ENCODE data around the gene S100PBP.
A peak's percentile ranks its signal among the peaks of the same experiment; 100 is the strongest.

Gene S100PBP

GRCh38 chr1:32817159-32817814, at the start of gene S100PBP, which contains the start of gene YARS1:
Gene S100PBP (plus strand): TSS chr1:32817653. CDS start chr1:32826100, 8,447 bp downstream.
Gene YARS1 (minus strand): TSS chr1:32817358. CDS start chr1:32817244, 114 bp downstream.
- Histone ChIP-seq H3K4me1 (ENCODE audit: insufficient read depth, low read length) (peaks cover 12% of the 10 kb centered on the region), H3K4me3 (ENCODE audit: low read length) (peak within 1 kb of the TSS; percentile 97), H3K27me3 (ENCODE audit: insufficient read depth, low read length) (no peaks in the 10 kb centered on the region), H2AFZ (ENCODE audit: low read depth, low read length) (peak within 1 kb of the TSS; percentile 55), H3K36me3 (ENCODE audit: insufficient read depth, low read length) (peaks cover 5% of the 10 kb centered on the region), H3K9me3 (ENCODE audit: low read length) (no peaks in the 10 kb centered on the region)

GRCh38 chr1:32768110-32768850, 49.2 kb upstream of the S100PBP start:
- Histone ChIP-seq H3K9me3 (ENCODE audit: low read length) (no peaks in the 10 kb centered on the region), H2AFZ (ENCODE audit: low read depth, low read length) (no peak overlapping the region), H3K27me3 (ENCODE audit: insufficient read depth, low read length) (no peaks in the 10 kb centered on the region), H3K4me1 (ENCODE audit: insufficient read depth, low read length) (peaks cover 12% of the 10 kb centered on the region), H3K4me3 (ENCODE audit: low read length) (no peak overlapping the region), H3K36me3 (ENCODE audit: insufficient read depth, low read length) (peaks cover 18% of the 10 kb centered on the region)

DNA sequence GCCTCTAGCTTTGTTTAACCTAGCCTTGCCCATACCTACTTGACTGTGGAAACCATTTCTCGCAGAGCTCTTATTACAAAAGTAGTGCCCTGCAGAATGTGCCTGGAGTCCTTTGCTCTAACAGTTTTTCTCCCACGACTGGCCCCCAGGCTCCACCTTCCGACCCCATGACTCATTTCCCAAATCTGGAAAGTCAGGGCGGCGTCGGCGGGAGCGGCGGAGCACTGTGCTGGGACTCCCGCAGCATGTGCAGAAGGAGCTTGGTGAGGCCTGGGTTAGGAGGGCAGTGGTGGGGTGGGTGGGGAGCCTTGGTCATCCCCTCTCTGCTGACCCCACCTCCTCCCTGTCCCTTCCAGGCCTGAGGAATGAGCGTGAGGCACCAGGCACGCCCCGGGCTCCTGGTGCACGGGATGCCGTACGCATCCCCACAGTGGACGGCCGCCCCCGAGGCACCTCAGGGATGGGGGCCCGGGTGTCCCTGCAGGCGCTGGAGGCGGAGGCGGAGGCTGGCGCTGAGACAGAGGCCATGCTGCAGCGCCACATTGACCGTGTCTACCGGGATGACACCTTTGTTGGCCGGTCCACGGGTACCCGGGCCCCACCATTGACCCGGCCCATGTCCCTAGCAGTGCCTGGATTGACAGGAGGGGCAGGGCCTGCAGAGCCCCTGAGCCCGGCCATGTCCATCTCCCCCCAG, 47.8 kb upstream of the S100PBP start:
- Histone ChIP-seq H3K36me3 (ENCODE audit: insufficient read depth, low read length) (peaks cover 31% of the 10 kb centered on the region), H2AFZ (ENCODE audit: low read depth, low read length) (no peak overlapping the region), H3K4me3 (ENCODE audit: low read length) (no peak overlapping the region), H3K27me3 (ENCODE audit: insufficient read depth, low read length) (no peaks in the 10 kb centered on the region), H3K4me1 (ENCODE audit: insufficient read depth, low read length) (peaks cover 12% of the 10 kb centered on the region), H3K9me3 (ENCODE audit: low read length) (no peaks in the 10 kb centered on the region)

GRCh38 chr1:32770221-32770731, 47.2 kb upstream of the S100PBP start:
- Histone ChIP-seq H3K27me3 (ENCODE audit: insufficient read depth, low read length) (no peaks in the 10 kb centered on the region), H3K4me1 (ENCODE audit: insufficient read depth, low read length) (peaks cover 12% of the 10 kb centered on the region), H3K4me3 (ENCODE audit: low read length) (no peak overlapping the region), H3K9me3 (ENCODE audit: low read length) (no peaks in the 10 kb centered on the region), H3K36me3 (ENCODE audit: insufficient read depth, low read length) (peaks cover 37% of the 10 kb centered on the region), H2AFZ (ENCODE audit: low read depth, low read length) (no peak overlapping the region)

DNA sequence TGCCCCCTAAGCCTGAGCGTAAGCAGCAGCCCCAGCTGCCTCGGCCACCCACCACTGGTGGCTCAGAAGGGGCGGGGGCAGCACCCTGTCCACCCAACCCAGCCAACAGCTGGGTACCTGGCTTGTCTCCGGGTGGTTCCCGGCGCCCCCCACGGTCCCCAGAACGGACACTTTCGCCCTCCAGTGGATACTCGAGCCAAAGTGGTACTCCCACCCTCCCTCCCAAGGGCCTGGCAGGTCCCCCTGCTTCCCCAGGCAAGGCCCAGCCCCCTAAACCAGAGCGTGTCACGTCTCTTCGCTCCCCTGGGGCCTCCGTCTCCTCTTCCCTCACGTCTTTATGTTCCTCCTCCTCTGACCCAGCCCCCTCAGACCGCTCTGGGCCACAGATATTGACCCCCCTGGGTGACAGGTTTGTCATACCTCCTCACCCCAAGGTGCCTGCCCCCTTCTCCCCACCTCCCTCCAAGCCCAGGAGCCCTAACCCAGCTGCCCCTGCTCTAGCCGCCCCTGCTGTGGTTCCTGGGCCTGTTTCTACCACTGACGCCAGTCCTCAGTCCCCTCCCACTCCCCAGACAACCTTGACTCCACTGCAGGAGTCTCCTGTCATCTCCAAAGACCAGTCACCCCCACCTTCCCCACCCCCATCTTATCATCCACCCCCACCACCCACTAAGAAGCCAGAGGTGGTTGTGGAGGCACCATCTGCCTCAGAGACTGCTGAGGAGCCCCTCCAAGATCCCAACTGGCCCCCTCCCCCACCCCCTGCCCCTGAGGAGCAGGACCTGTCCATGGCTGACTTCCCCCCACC, 46.5 kb upstream of the S100PBP start:
- Histone ChIP-seq H3K9me3 (ENCODE audit: low read length) (no peaks in the 10 kb centered on the region), H3K4me1 (ENCODE audit: insufficient read depth, low read length) (peaks cover 12% of the 10 kb centered on the region), H3K36me3 (ENCODE audit: insufficient read depth, low read length) (peaks cover 44% of the 10 kb centered on the region), H2AFZ (ENCODE audit: low read depth, low read length) (no peak overlapping the region), H3K27me3 (ENCODE audit: insufficient read depth, low read length) (no peaks in the 10 kb centered on the region), H3K4me3 (ENCODE audit: low read length) (no peak overlapping the region)

DNA sequence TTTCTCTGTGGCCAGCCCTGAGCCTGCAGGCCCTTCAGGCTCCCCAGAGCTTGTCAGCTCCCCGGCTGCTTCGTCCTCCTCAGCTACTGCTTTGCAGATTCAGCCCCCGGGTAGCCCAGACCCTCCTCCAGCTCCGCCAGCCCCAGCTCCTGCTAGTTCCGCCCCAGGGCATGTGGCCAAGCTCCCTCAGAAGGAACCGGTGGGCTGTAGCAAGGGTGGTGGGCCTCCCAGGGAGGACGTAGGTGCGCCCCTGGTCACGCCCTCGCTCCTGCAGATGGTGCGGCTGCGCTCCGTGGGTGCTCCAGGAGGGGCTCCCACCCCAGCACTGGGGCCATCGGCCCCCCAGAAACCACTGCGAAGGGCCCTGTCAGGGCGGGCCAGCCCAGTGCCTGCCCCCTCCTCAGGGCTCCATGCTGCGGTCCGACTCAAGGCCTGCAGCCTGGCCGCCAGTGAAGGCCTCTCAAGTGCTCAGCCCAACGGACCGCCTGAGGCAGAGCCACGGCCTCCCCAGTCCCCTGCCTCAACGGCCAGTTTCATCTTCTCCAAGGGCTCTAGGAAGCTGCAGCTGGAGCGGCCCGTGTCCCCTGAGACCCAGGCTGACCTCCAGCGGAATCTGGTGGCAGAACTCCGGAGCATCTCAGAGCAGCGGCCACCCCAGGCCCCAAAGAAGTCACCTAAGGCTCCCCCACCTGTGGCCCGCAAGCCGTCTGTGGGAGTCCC, 45.7 kb upstream of the S100PBP start:
- no peak overlapping the region for H3K4me3 ChIP-seq (ENCODE audit: low read length)
- no peaks in the 10 kb centered on the region for H3K9me3 ChIP-seq (ENCODE audit: low read length)
- H3K36me3 ChIP-seq (ENCODE audit: insufficient read depth, low read length), result peaks cover 44% of the 10 kb centered on the region
- peaks cover 4% of the 10 kb centered on the region for H3K4me1 ChIP-seq (ENCODE audit: insufficient read depth, low read length)
- H2AFZ ChIP-seq (ENCODE audit: low read depth, low read length), result no peak overlapping the region
- H3K27me3 ChIP-seq (ENCODE audit: insufficient read depth, low read length), result no peaks in the 10 kb centered on the region

- Histone ChIP-seq H3K9me3 (ENCODE audit: low read length) (no peaks in the 10 kb centered on the region), H2AFZ (ENCODE audit: low read depth, low read length) (no peak overlapping the region), H3K36me3 (ENCODE audit: insufficient read depth, low read length) (peaks cover 44% of the 10 kb centered on the region), H3K27me3 (ENCODE audit: insufficient read depth, low read length) (no peaks in the 10 kb centered on the region), H3K4me1 (ENCODE audit: insufficient read depth, low read length) (peaks cover 3% of the 10 kb centered on the region), H3K4me3 (ENCODE audit: low read length) (no peak overlapping the region)
Measured at GRCh38 chr1:32772281-32773017, 45.0 kb upstream of the S100PBP start.

GRCh38 chr1:32773018-32773763, 44.3 kb upstream of the S100PBP start:
- Histone ChIP-seq H3K4me3 (ENCODE audit: low read length) (no peak overlapping the region), H3K36me3 (ENCODE audit: insufficient read depth, low read length) (peaks cover 48% of the 10 kb centered on the region), H3K9me3 (ENCODE audit: low read length) (no peaks in the 10 kb centered on the region), H3K27me3 (ENCODE audit: insufficient read depth, low read length) (no peaks in the 10 kb centered on the region), H2AFZ (ENCODE audit: low read depth, low read length) (no peak overlapping the region), H3K4me1 (ENCODE audit: insufficient read depth, low read length) (no peaks in the 10 kb centered on the region)

DNA sequence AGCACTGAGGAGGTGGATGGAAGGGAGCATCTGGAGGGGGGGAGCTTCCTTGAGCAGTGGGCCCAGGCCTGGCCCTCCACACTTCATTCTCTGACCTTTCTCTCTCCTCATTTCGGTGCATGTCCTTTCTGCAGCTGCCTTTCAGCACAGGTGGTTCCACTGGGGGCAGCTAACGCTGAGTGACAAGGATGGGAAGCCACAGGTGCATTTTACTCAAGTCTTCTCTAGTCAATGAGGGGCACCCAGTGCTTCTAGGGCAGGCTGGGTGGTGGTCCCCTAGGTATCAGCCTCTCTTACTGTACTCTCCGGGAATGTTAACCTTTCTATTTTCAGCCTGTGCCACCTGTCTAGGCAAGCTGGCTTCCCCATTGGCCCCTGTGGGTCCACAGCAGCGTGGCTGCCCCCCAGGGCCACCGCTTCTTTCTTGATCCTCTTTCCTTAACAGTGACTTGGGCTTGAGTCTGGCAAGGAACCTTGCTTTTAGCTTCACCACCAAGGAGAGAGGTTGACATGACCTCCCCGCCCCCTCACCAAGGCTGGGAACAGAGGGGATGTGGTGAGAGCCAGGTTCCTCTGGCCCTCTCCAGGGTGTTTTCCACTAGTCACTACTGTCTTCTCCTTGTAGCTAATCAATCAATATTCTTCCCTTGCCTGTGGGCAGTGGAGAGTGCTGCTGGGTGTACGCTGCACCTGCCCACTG, 43.5 kb upstream of the S100PBP start:
- no peak overlapping the region for H2AFZ ChIP-seq (ENCODE audit: low read depth, low read length)
- H3K9me3 ChIP-seq (ENCODE audit: low read length), result no peaks in the 10 kb centered on the region
- H3K4me3 ChIP-seq (ENCODE audit: low read length), result no peak overlapping the region
- H3K4me1 ChIP-seq (ENCODE audit: insufficient read depth, low read length), result no peaks in the 10 kb centered on the region
- peaks cover 46% of the 10 kb centered on the region for H3K36me3 ChIP-seq (ENCODE audit: insufficient read depth, low read length)
- H3K27me3 ChIP-seq (ENCODE audit: insufficient read depth, low read length), result no peaks in the 10 kb centered on the region

DNA sequence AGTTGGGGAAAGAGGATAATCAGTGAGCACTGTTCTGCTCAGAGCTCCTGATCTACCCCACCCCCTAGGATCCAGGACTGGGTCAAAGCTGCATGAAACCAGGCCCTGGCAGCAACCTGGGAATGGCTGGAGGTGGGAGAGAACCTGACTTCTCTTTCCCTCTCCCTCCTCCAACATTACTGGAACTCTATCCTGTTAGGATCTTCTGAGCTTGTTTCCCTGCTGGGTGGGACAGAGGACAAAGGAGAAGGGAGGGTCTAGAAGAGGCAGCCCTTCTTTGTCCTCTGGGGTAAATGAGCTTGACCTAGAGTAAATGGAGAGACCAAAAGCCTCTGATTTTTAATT, 43.0 kb upstream of the S100PBP start:
- Histone ChIP-seq H3K4me3 (ENCODE audit: low read length) (no peak overlapping the region), H3K9me3 (ENCODE audit: low read length) (no peaks in the 10 kb centered on the region), H3K4me1 (ENCODE audit: insufficient read depth, low read length) (no peaks in the 10 kb centered on the region), H3K27me3 (ENCODE audit: insufficient read depth, low read length) (no peaks in the 10 kb centered on the region), H2AFZ (ENCODE audit: low read depth, low read length) (no peak overlapping the region), H3K36me3 (ENCODE audit: insufficient read depth, low read length) (peaks cover 49% of the 10 kb centered on the region)
